HAP-1 (cell line): ENCODE results near the gene SENP8.
"Not testable (repeated sequence)": the region's sequence is repeated elsewhere in the genome, so short reads cannot be mapped to it uniquely, and the experiment has no call there.

Experiments used
- DNase-seq, 2 experiments: peaks; one replicate each; pipeline ENCODE4 v3.0.0-alpha.2; 2016 to 2020; ENCODE audit warnings: low spot score in 2 of 2
- H3K27me3 ChIP-seq: fragments of 250-450 bp; sonication (Bioruptor Pico); 2 replicates; pipeline ENCODE4 v1.5.1; 2020; ENCODE audit warnings: low read depth, mild to moderate bottlenecking, moderate library complexity
- H3K36me3 ChIP-seq: fragments of 250-450 bp; sonication (Bioruptor Pico); replicated peaks from 2 replicates; pipeline ENCODE4 v1.5.1; 2020; ENCODE audit warnings: mild to moderate bottlenecking
- H3K4me1 ChIP-seq: fragments of 250-450 bp; sonication (Bioruptor Pico); 2 replicates; pipeline ENCODE4 v1.5.1; 2020; ENCODE audit warnings: mild to moderate bottlenecking
- H3K4me3 ChIP-seq: fragments of 250-450 bp; sonication (Bioruptor Pico); 2 replicates; pipeline ENCODE4 v1.5.1; 2020; ENCODE audit warnings: mild to moderate bottlenecking, moderate library complexity
- H3K9me3 ChIP-seq: fragments of 250-450 bp; sonication (Bioruptor Pico); 2 replicates; pipeline ENCODE4 v1.5.1; 2020; ENCODE audit warnings: mild to moderate bottlenecking, moderate library complexity
- in situ Hi-C: fragments of 300-500 bp; cut with MboI; formaldehyde crosslinking; loops from 3 replicates; pipeline ENCODE4 v1.14.3; 2020; ENCODE audit warnings: low sequenced_read_pairs, inconsistent platforms, mixed read lengths

SENP8 gene

GRCh38 chr15:72168131-72168807 lies 50.1 kb downstream of the SENP8 start:
- Histone ChIP-seq H3K36me3 (no peaks in the 10 kb centered on the region), H3K4me1 (no peaks in the 10 kb centered on the region), H3K27me3 (peaks cover 2% of the 10 kb centered on the region), H3K9me3 (no peaks in the 10 kb centered on the region; the same call in 1 of the 2 replicates), H3K4me3 (no peak overlapping the region)
- in situ Hi-C loops: no loop called here
- DNase-seq: no peak

- Histone ChIP-seq H3K27me3 (peaks cover 2% of the 10 kb centered on the region), H3K4me3 (no peak overlapping the region), H3K36me3 (no peaks in the 10 kb centered on the region), H3K4me1 (no peaks in the 10 kb centered on the region), H3K9me3 (no peaks in the 10 kb centered on the region; the same call in 1 of the 2 replicates)
- in situ Hi-C loops: no loop called here
- no peak for DNase-seq
Observed at GRCh38 chr15:72168808-72169190, 50.6 kb downstream of the SENP8 start.

GRCh38 chr15:72169236-72169920 lies 51.2 kb downstream of the SENP8 start:
- Histone ChIP-seq H3K9me3 (no peaks in the 10 kb centered on the region; the same call in 1 of the 2 replicates), H3K4me3 (no peak overlapping the region), H3K4me1 (no peaks in the 10 kb centered on the region), H3K27me3 (peaks cover 2% of the 10 kb centered on the region; the same call in 1 of the 2 replicates), H3K36me3 (no peaks in the 10 kb centered on the region)
- in situ Hi-C loops: no loop called here
- no peak for DNase-seq

- Histone ChIP-seq H3K36me3 (no peaks in the 10 kb centered on the region), H3K4me1 (no peaks in the 10 kb centered on the region), H3K9me3 (no peaks in the 10 kb centered on the region; the same call in 1 of the 2 replicates), H3K4me3 (no peak overlapping the region), H3K27me3 (peaks cover 7% of the 10 kb centered on the region; the same call in 1 of the 2 replicates)
- DNase-seq: no peak
- in situ Hi-C loops: no loop called here
Observed at GRCh38 chr15:72169921-72170611, 51.9 kb downstream of the SENP8 start.

- DNase-seq: no peak
- Histone ChIP-seq H3K4me1 (no peaks in the 10 kb centered on the region), H3K27me3 (peaks cover 8% of the 10 kb centered on the region; the same call in 1 of the 2 replicates), H3K9me3 (no peaks in the 10 kb centered on the region; the same call in 1 of the 2 replicates), H3K4me3 (no peak overlapping the region), H3K36me3 (no peaks in the 10 kb centered on the region)
- in situ Hi-C loops: no loop called here
Observed at GRCh38 chr15:72170691-72171090, 52.5 kb downstream of the SENP8 start.

GRCh38 chr15:72171978-72172377 lies 53.8 kb downstream of the SENP8 start:
- DNase-seq, H3K9me3 ChIP-seq, H3K36me3 ChIP-seq, in situ Hi-C loops, H3K4me3 ChIP-seq, H3K4me1 ChIP-seq: not testable (repeated sequence)
- H3K27me3 ChIP-seq: peaks cover 10% of the 10 kb centered on the region; the same call in 1 of the 2 replicates

- peaks cover 10% of the 10 kb centered on the region; the same call in 1 of the 2 replicates for H3K27me3 ChIP-seq
- H3K4me3 ChIP-seq: no peak overlapping the region
- H3K4me1 ChIP-seq: no peaks in the 10 kb centered on the region
- no peaks in the 10 kb centered on the region for H3K9me3 ChIP-seq
- in situ Hi-C loops: no loop called here
- DNase-seq: no peak
- no peaks in the 10 kb centered on the region for H3K36me3 ChIP-seq
Observed at GRCh38 chr15:72172796-72173195, 54.6 kb downstream of the SENP8 start.

GRCh38 chr15:72173401-72173800 lies 55.2 kb downstream of the SENP8 start:
- Histone ChIP-seq H3K27me3 (peaks cover 10% of the 10 kb centered on the region; the same call in 1 of the 2 replicates), H3K4me1 (no peaks in the 10 kb centered on the region), H3K9me3 (no peaks in the 10 kb centered on the region), H3K36me3 (no peaks in the 10 kb centered on the region), H3K4me3 (no peak overlapping the region)
- no peak for DNase-seq
- in situ Hi-C loops: no loop called here

- in situ Hi-C loops: no loop called here
- no peak overlapping the region for H3K4me3 ChIP-seq
Observed at GRCh38 chr15:72173864-72174550, 55.8 kb downstream of the SENP8 start.

GRCh38 chr15:72174551-72175165 lies 56.5 kb downstream of the SENP8 start:
- H3K36me3 ChIP-seq: no peaks in the 10 kb centered on the region
- H3K4me3 ChIP-seq: no peak overlapping the region
- in situ Hi-C loops: no loop called here

More at GRCh38 chr15:72173864-72174550, 55.8 kb downstream of the SENP8 start:
- Histone ChIP-seq H3K9me3 (no peaks in the 10 kb centered on the region), H3K27me3 (peaks cover 10% of the 10 kb centered on the region; the same call in 1 of the 2 replicates), H3K4me1 (no peaks in the 10 kb centered on the region), H3K36me3 (no peaks in the 10 kb centered on the region)
- no peak for DNase-seq

GRCh38 chr15:72175186-72176044 lies 57.2 kb downstream of the SENP8 start:
- H3K4me3 ChIP-seq: no peak overlapping the region
- DNase-seq: no peak
- in situ Hi-C loops: no loop called here
- H3K27me3 ChIP-seq: peaks cover 8% of the 10 kb centered on the region; the same call in 1 of the 2 replicates
- H3K36me3 ChIP-seq: no peaks in the 10 kb centered on the region
- no peaks in the 10 kb centered on the region for H3K9me3 ChIP-seq
- H3K4me1 ChIP-seq: no peaks in the 10 kb centered on the region

More at GRCh38 chr15:72174551-72175165, 56.5 kb downstream of the SENP8 start:
- no peaks in the 10 kb centered on the region for H3K4me1 ChIP-seq
- no peak for DNase-seq
- H3K27me3 ChIP-seq: peaks cover 8% of the 10 kb centered on the region; the same call in 1 of the 2 replicates
- H3K9me3 ChIP-seq: no peaks in the 10 kb centered on the region

- Histone ChIP-seq H3K36me3 (no peaks in the 10 kb centered on the region), H3K9me3 (no peaks in the 10 kb centered on the region), H3K4me3 (no peak overlapping the region), H3K27me3 (peaks cover 8% of the 10 kb centered on the region; the same call in 1 of the 2 replicates), H3K4me1 (no peaks in the 10 kb centered on the region)
- in situ Hi-C loops: no loop called here
- DNase-seq: no peak
Observed at GRCh38 chr15:72176159-72176558, 58.0 kb downstream of the SENP8 start.
